ENCODE measurements around the gene TBR1. TPM values are rescaled to one million over a fixed set of nuclear protein-coding genes. Genes with fewer than 3 reads are reported as not detected.

Gene TBR1
- polyA plus RNA-seq, 3 donors = 0.01 TPM; not detected in 2

- DNase-seq = no peak
Observed at GRCh38 chr2:161414042-161415033, 1.8 kb upstream of the TBR1 start.

GRCh38 chr2:161415034-161415986, 787 bp upstream of the TBR1 start:
- DNase-seq = no peak

DNA sequence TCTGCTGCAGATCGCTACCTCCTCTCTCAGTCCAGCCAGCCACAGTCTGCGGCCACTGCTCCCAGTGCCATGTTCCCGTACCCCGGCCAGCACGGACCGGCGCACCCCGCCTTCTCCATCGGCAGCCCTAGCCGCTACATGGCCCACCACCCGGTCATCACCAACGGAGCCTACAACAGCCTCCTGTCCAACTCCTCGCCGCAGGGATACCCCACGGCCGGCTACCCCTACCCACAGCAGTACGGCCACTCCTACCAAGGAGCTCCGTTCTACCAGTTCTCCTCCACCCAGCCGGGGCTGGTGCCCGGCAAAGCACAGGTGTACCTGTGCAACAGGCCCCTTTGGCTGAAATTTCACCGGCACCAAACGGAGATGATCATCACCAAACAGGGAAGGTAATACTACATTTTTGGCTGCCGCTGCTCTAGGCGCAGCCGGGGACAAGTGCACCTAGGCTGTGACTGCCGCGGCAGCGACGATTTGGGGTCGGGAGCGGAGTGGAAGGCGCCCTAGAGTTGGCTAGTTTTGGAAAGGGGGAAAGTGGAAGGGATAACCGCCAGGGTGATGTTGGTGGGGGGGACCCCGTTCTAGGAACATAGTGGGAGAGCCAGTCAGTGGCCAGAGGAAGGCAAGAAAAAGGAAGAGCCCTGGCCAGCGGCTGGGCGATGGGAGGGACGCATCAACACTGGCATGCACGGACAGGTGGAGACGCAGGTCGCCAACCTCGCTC, 776 bp downstream of the TBR1 start:
- no peak for DNase-seq

DNA sequence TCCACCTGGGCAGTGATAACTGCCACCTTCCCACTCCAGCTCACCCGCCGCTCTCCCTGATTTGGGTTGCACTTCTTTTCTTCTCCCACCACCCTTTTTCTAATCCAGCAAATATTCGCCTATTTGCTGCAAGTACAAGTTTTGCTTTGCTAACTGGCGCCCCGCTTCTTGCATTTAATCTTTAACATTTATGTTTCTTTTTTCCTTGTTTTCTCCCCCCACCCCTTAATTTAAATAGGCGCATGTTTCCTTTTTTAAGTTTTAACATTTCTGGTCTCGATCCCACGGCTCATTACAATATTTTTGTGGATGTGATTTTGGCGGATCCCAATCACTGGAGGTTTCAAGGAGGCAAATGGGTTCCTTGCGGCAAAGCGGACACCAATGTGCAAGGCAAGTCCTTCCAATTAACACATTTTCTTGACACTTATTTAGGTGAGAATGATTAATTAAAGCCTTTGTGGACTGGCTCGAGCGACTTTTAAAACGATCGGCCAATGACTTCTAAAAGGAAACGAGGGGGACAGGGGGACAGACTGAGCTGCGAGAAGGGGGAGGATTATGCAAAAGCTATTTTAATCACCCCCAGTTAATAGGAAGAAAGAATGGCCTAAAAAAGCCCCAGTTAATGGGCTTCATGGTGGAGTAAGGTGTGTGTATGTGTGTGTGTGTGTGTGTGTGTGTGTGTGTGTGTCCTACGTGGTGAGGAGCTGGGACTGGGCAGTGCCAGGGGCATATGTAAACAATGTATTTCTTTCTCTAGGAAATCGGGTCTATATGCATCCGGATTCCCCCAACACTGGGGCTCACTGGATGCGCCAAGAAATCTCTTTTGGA, 1.6 kb downstream of the TBR1 start:
- DNase-seq = no peak

DNA sequence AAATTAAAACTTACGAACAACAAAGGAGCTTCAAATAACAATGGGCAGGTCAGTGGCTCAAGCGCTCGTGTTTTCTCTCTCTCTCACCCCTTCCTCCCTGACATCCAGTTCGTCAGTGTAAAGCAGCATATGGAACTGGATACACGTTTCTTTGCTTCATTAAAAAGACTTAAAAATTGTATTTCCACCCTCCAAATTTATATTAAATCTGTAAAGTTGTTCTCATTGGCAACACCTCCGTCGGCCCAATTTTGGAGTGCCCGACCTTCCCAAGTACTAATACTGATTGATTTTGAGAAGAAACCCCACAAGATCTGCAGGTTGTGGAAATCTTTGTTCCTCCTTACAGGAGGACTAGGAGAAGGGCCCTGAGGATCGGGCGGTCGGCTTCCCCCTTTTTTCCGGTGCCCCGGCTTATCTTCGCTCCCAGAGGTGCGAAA, 2.2 kb downstream of the TBR1 start:
- DNase-seq = no peak

GRCh38 chr2:161418715-161419637, 2.9 kb downstream of the TBR1 start:
- DNase-seq = no peak

GRCh38 chr2:161419638-161420190, 3.6 kb downstream of the TBR1 start:
- no peak for DNase-seq

- DNase-seq = no peak
Observed at GRCh38 chr2:161420406-161421074, 4.4 kb downstream of the TBR1 start.

DNA sequence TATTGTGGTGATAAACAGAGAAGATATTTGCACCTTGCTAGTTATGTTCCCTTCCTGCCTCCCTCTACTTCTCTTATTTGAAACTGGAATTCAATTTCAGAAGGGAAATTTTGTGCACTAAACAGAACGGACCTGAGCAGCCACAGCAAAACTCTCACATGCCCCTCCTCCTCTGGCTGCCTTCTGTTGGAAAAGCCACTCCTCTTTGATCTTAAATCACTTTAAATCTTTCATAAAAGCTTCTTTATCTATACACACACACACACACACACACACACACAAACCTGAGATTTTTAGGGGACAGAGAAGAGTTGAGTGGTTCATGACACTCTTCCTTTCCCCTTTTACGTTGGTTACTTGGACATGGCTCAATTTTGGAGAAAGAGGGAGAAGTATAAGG, 5.6 kb downstream of the TBR1 start:
- DNase-seq = no peak

DNA sequence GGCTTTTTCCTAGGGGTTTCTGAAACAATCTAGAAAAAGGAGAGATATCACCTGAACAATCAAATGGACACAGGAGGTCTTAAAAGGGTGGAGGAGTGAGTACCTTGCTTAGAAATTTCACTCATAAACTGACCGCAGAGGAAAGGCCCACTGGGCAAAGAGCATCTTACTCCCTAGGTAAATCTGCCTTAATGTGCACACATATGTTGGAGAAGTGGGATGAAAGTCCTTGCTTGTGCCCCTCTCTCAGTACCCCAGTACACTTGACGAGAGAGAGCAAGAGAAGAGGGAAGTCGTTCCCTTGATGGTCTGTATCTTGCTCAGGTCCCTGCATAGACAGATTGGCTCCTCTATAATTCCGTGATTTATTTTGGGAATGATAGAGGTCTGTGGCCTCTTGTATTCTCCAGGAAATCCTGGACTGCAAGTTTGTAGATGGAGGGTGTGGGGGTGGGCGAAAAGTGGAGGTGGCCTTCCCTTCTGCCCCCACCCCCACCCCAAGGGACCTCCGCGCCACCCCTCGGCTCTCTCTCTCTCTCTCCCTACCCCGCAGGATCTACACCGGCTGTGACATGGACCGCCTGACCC, 6.8 kb downstream of the TBR1 start:
- DNase-seq = no peak

DNA sequence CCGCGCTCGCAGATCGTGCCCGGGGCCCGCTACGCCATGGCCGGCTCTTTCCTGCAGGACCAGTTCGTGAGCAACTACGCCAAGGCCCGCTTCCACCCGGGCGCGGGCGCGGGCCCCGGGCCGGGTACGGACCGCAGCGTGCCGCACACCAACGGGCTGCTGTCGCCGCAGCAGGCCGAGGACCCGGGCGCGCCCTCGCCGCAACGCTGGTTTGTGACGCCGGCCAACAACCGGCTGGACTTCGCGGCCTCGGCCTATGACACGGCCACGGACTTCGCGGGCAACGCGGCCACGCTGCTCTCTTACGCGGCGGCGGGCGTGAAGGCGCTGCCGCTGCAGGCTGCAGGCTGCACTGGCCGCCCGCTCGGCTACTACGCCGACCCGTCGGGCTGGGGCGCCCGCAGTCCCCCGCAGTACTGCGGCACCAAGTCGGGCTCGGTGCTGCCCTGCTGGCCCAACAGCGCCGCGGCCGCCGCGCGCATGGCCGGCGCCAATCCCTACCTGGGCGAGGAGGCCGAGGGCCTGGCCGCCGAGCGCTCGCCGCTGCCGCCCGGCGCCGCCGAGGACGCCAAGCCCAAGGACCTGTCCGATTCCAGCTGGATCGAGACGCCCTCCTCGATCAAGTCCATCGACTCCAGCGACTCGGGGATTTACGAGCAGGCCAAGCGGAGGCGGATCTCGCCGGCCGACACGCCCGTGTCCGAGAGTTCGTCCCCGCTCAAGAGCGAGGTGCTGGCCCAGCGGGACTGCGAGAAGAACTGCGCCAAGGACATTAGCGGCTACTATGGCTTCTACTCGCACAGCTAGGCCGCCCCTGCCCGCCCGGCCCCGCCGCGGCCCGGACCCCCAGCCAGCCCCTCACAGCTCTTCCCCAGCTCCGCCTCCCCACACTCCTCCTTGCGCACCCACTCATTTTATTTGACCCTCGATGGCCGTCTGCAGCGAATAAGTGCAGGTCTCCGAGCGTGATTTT, 7.6 kb downstream of the TBR1 start:
- no peak for DNase-seq

DNA sequence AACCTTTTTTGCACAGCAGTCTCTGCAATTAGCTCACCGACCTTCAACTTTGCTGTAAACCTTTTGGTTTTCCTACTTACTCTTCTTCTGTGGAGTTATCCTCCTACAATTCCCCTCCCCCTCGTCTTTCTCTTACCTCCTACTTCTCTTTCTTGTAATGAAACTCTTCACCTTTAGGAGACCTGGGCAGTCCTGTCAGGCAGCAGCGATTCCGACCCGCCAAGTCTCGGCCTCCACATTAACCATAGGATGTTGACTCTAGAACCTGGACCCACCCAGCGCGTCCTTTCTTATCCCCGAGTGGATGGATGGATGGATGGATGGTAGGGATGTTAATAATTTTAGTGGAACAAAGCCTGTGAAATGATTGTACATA, 8.3 kb downstream of the TBR1 start:
- no peak for DNase-seq

DNA sequence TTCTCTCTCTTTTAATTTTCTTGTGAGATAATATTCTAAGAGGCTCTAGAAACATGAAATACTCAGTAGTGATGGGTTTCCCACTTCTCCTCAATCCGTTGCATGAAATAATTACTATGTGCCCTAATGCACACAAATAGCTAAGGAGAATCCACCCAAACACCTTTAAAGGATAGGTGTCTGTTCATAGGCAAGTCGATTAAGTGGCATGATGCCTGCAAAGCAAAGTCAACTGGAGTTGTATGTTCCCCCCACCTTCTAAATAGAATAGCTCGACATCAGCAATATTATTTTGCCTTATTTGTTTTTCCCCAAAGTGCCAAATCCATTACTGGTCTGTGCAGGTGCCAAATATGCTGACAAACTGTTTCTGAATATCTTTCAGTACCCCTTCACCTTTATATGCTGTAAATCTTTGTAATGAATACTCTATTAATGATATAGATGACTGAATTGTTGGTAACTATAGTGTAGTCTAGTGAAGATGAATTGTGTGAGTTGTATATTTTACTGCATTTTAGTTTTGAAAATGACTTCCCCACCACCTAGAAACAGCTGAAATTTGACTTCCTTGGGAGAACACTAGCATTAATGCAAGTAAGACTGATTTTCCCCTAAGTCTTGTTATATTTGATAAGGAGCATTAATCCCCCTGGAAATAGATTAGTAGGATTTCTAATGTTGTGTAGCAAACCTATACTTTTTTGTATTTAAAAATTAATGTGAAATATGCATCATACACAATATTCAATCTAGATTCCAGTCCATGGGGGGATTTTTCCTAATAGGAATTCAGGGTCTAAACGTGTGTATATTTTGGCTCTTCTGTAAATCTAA, 9.0 kb downstream of the TBR1 start:
- DNase-seq = no peak

- no peak for DNase-seq
Observed at GRCh38 chr2:161425728-161426454, 9.8 kb downstream of the TBR1 start.

DNA sequence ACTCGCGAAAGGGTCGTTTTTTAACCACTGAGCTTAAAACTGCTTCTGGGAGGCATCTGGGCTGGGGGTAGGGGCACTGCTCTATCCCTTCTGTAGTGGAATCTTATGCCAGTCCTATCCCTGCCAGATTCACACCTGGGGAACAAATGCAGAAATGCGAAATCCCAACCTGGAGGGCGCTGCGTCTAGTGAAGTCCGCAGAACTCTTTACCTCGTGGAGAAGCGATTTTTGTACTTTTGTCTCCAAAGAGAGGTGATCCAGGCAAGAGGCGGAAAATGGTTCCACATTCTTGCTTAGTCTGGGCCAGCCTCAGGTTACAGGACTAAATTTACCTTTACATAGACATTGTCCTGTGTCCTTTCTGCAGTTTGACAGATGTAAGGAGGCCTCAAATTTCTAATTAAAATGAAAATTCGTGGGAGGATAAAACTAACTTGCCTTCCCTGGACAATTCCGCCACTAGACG, 10.4 kb downstream of the TBR1 start:
- no peak for DNase-seq

Data from renal pelvis (tissue), 4 donors.